Suprapubic skin (tissue), 3 donors: Measurements from ENCODE around the gene KCMF1.

ENCODE experiments used
- EP300 ChIP-seq: sonication (generic); formaldehyde crosslinking; IDR thresholded peaks from one replicate; pipeline ENCODE4 v1.6.1; 2017; ENCODE audit warnings: antibody characterized with exemption
- POLR2A ChIP-seq, 2 donors: fragments of 450-650 bp; IDR thresholded peaks; one replicate each; pipeline ENCODE4 v1.6.1; 2017; ENCODE audit warnings: antibody characterized with exemption in 2 of 2, mild to moderate bottlenecking in 2 of 2, moderate library complexity in 2 of 2
- TF ChIP-seq, protein P1 (sequence below), 2 donors: fragments of 200-600 bp in 1 of 2; fragments of 450-650 bp in 1 of 2; sonication (generic) in 1 of 2; IDR thresholded peaks; one replicate each; pipeline ENCODE4 v1.5.1; 2016 to 2019; ENCODE audit warnings: antibody characterized with exemption in 2 of 2, mild to moderate bottlenecking in 1 of 2, moderate library complexity in 1 of 2

DNA sequence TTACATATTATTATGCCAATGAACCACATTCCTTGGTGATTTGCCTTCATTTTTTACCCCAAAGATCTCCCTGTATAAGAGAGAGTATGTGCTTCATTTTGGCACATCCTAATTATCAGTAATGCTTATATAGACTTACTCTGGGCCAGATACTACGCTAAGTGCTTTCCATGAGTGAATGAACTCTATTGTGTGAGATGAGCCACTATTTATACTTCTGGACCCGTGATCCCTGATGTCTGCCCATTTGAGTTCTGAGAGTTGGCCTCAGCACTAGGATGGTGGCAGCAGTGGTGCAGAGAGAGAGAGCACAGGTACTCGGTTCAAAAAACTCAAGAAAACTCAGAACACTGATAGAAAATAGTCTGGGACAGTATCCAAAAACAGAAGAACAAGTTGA, 17.4 kb upstream of the KCMF1 start:
- TF ChIP-seq, protein P1, sequence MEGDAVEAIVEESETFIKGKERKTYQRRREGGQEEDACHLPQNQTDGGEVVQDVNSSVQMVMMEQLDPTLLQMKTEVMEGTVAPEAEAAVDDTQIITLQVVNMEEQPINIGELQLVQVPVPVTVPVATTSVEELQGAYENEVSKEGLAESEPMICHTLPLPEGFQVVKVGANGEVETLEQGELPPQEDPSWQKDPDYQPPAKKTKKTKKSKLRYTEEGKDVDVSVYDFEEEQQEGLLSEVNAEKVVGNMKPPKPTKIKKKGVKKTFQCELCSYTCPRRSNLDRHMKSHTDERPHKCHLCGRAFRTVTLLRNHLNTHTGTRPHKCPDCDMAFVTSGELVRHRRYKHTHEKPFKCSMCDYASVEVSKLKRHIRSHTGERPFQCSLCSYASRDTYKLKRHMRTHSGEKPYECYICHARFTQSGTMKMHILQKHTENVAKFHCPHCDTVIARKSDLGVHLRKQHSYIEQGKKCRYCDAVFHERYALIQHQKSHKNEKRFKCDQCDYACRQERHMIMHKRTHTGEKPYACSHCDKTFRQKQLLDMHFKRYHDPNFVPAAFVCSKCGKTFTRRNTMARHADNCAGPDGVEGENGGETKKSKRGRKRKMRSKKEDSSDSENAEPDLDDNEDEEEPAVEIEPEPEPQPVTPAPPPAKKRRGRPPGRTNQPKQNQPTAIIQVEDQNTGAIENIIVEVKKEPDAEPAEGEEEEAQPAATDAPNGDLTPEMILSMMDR (IDR thresholded peaks at IDR 0.05): no peak
- TF ChIP-seq EP300 (no peak), POLR2A (IDR thresholded peaks at IDR 0.05) (no peak)
